IMR-90 (cell line): ENCODE measurements around the gene YAF2. TPM values are rescaled to one million over a fixed set of nuclear protein-coding genes. Genes with fewer than 3 reads are reported as not detected.

Experiments
- ATAC-seq: fragments of 200-7000 bp; cut with Tn5 transposase; 2 replicates; pipeline ENCODE4 v1.9.1; 2020; ENCODE audit warnings: low read depth, mild to moderate bottlenecking, moderate library complexity
- BruUV-seq: library from RNA; stranded (reverse); fragments of 400-500 nt; replicated peaks from 2 replicates; lab custom pipeline; 2021; lab: Mats Ljungman, UMichigan
- CTCF ChIA-PET: fragments of 300-600 bp; formaldehyde crosslinking; extraction: SDS; loops from one replicate; lab custom pipeline; 2021; ENCODE audit warnings: antibody characterized with exemption; lab: Yijun Ruan, JAX
- POLR2A ChIA-PET: fragments of 300-600 bp; sonication (Branson Sonifier 250); formaldehyde crosslinking; loops from one replicate; lab custom pipeline; 2022; ENCODE audit warnings: antibody characterized with exemption; ENCODE audit not compliant: unreplicated experiment; lab: Charles Lee
- DNase-seq: peaks from one replicate; pipeline ENCODE4 v3.0.0; 2013
- H2AFZ ChIP-seq: replicated peaks from 2 replicates; pipeline ENCODE3; 2013; ENCODE audit warnings: low read length, mild to moderate bottlenecking; ENCODE audit not compliant: poor library complexity
- H2AK5ac ChIP-seq: 2 replicates; pipeline ENCODE4 v1.6.1; 2013; ENCODE audit warnings: low read depth, low read length, inconsistent platforms
- H2AK9ac ChIP-seq: replicated peaks from 2 replicates; pipeline ENCODE3; 2013; ENCODE audit warnings: mild to moderate bottlenecking, low read depth, low read length, moderate library complexity; ENCODE audit not compliant: poor library complexity
- H2BK120ac ChIP-seq: 2 replicates; pipeline ENCODE4 v1.6.1; 2013; ENCODE audit warnings: low read depth, low read length, inconsistent platforms
- H2BK15ac ChIP-seq: 3 replicates; pipeline ENCODE4 v1.6.1; 2013; ENCODE audit warnings: low read depth, low read length, inconsistent platforms
- H2BK20ac ChIP-seq: 2 replicates; pipeline ENCODE4 v1.6.1; 2013; ENCODE audit warnings: low read depth, mild to moderate bottlenecking, inconsistent platforms, low read length, moderate library complexity
- H2BK5ac ChIP-seq: 2 replicates; pipeline ENCODE4 v1.6.1; 2013; ENCODE audit warnings: mild to moderate bottlenecking, low read depth, low read length, inconsistent platforms; ENCODE audit not compliant: poor library complexity, severe bottlenecking
- H3K14ac ChIP-seq: replicated peaks from 2 replicates; pipeline ENCODE4 v1.6.1; 2013; ENCODE audit warnings: low read depth, low read length, inconsistent platforms
- H3K18ac ChIP-seq: 2 replicates; pipeline ENCODE4 v1.6.1; 2013; ENCODE audit warnings: low read depth, low read length, control low read depth
- H3K23ac ChIP-seq: 2 replicates; pipeline ENCODE4 v1.6.1; 2013; ENCODE audit warnings: low read depth, low read length, inconsistent platforms
- H3K27ac ChIP-seq: 2 replicates; pipeline ENCODE4 v1.5.1; 2013; ENCODE audit warnings: mild to moderate bottlenecking, control low read depth, low read length; ENCODE audit not compliant: insufficient read depth
- H3K27me3 ChIP-seq: 2 replicates; pipeline ENCODE4 v1.6.1; 2013; ENCODE audit warnings: low read length; ENCODE audit not compliant: control insufficient read depth, insufficient read depth
- H3K36me3 ChIP-seq: 2 replicates; pipeline ENCODE4 v1.6.1; 2013; ENCODE audit warnings: low read length, mixed read lengths; ENCODE audit not compliant: control insufficient read depth, insufficient read depth
- H3K4ac ChIP-seq: 2 replicates; pipeline ENCODE4 v1.6.1; 2013; ENCODE audit warnings: low read depth, low read length, inconsistent platforms
- H3K4me1 ChIP-seq: 2 replicates; pipeline ENCODE4 v1.6.1; 2013; ENCODE audit warnings: low read length, mixed read lengths; ENCODE audit not compliant: control insufficient read depth, insufficient read depth
- H3K4me2 ChIP-seq: 2 replicates; pipeline ENCODE4 v1.6.1; 2013; ENCODE audit warnings: low read depth, mild to moderate bottlenecking, control low read depth, low read length, moderate library complexity
- H3K4me3 ChIP-seq: 2 replicates; pipeline ENCODE4 v1.5.1; 2013; ENCODE audit warnings: low read depth, mild to moderate bottlenecking, control low read depth, low read length, moderate library complexity; ENCODE audit not compliant: insufficient read depth
- H3K56ac ChIP-seq: 2 replicates; pipeline ENCODE4 v1.6.1; 2013; ENCODE audit warnings: low read length, inconsistent platforms; ENCODE audit not compliant: insufficient read depth; ENCODE audit errors: extremely low read depth
- H3K79me1 ChIP-seq, 2 experiments: 2 replicates each; pipeline ENCODE4 v1.6.1; 2013; ENCODE audit warnings: low read length in 2 of 2, inconsistent platforms in 1 of 2, low read depth in 1 of 2
- H3K9ac ChIP-seq: 2 replicates; pipeline ENCODE4 v1.6.1; 2013; ENCODE audit warnings: low read depth, low read length, control low read depth
- H3K9me1 ChIP-seq: 2 replicates; pipeline ENCODE4 v1.6.1; 2013; ENCODE audit warnings: low read length, inconsistent platforms; ENCODE audit not compliant: insufficient read depth
- H3K9me3 ChIP-seq: 2 replicates; pipeline ENCODE4 v1.6.1; 2013; ENCODE audit warnings: low read length; ENCODE audit not compliant: control insufficient read depth, insufficient read depth
- H4K20me1 ChIP-seq: 2 replicates; pipeline ENCODE4 v1.6.1; 2013; ENCODE audit warnings: low read length, inconsistent platforms; ENCODE audit not compliant: insufficient read depth
- H4K5ac ChIP-seq: 2 replicates; pipeline ENCODE4 v1.6.1; 2013; ENCODE audit warnings: mild to moderate bottlenecking, low read depth, low read length, control low read depth
- H4K8ac ChIP-seq, 2 experiments: 2 replicates each; pipeline ENCODE4 v1.6.1; 2013; ENCODE audit warnings: low read depth in 2 of 2, low read length in 2 of 2, control low read depth in 1 of 2, inconsistent platforms in 1 of 2
- H4K91ac ChIP-seq: 2 replicates; pipeline ENCODE4 v1.6.1; 2013; ENCODE audit warnings: low read depth, low read length, inconsistent platforms; ENCODE audit not compliant: insufficient read depth
- MAZ ChIP-seq: IDR thresholded peaks from 2 replicates; pipeline ENCODE4 v1.6.1; 2012; ENCODE audit warnings: low read depth, mild to moderate bottlenecking, low read length, improper control_type of control experiment, moderate library complexity, borderline replicate concordance
- SMC3 ChIP-seq: fragments of 150-350 bp; IDR thresholded peaks from 2 replicates; pipeline ENCODE4 v1.6.1; 2016; ENCODE audit warnings: low read depth, mild to moderate bottlenecking, antibody characterized with exemption, low read length, moderate library complexity
- WGBS, 2 experiments: methylation state at CpG; one replicate each; pipeline versions ENCODE4 v1.1.5 to v1.1.7; 2013; ENCODE audit warnings: missing lambda C conversion rate in 2 of 2; ENCODE audit not compliant: insufficient read length in 1 of 2; ENCODE audit errors: extremely low coverage in 2 of 2; 5-methylcytosine and 5-hydroxymethylcytosine counted together
- dilution Hi-C: fragments of 300-500 bp; cut with HindIII; formaldehyde crosslinking; loops from one replicate; pipeline ENCODE4 v1.14.3; 2018; ENCODE audit warnings: low sequenced_read_pairs; ENCODE audit not compliant: unreplicated experiment
- in situ Hi-C: fragments of 300-500 bp; cut with MboI; formaldehyde crosslinking; loops from 3 replicates; pipeline ENCODE4 v1.14.3; 2019; ENCODE audit warnings: low sequenced_read_pairs, inconsistent platforms, mixed read lengths
- intact Hi-C: fragments of 100-400 bp; cut with micrococcal nuclease; formaldehyde crosslinking; loops from 2 replicates; pipeline ENCODE4 v1.10.0; 2022
- polyA plus RNA-seq, 3 experiments: library from polyadenylated mRNA; depleted of rRNA; stranded (reverse); fragments of >200 nt; gene quantifications; 2 replicates each; pipeline ENCODE4 v1.2.3, GENCODE V29; 2012; ENCODE audit warnings: low replicate concordance in 1 of 3
- total RNA-seq: library from RNA; depleted of rRNA; stranded (reverse); fragments of >200 nt; gene quantifications from 2 replicates; pipeline ENCODE4 v1.2.3, GENCODE V29; 2012
- TF ChIP-seq, protein P1 (sequence below): fragments of 150-350 bp; IDR thresholded peaks from 2 replicates; pipeline ENCODE4 v1.6.1; 2016; ENCODE audit warnings: low read depth, mild to moderate bottlenecking, low read length, moderate library complexity, borderline replicate concordance

The YAF2 gene
- total and polyA plus RNA-seq, 2 of the 4 experiments (the other 2 are of a cell fraction): 7.9 to 14.2 TPM

DNA sequence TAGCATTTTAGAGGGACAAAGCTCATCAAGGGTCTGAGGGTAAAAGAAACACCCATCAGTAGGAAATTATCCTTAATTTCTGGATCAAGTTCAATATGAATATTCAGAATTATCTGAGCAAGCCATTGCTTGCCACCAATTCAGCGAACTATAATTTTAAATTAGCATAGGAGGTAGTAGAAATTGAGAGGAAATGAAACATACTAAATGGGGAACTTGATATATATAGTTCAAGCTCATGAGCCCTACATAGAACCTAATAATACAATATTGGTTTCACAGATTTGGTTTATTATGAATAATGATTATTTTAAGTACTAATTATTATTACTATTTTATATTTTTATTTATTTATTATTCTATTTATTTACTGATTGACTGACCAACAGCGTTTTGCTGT is 51.3 kb downstream of the YAF2 start:
- H2AFZ ChIP-seq: no peak overlapping the region
- ChIA-PET CTCF (no interaction called here), POLR2A (no interaction called here)
- ATAC-seq: no peak
- no peak for DNase-seq
- dilution Hi-C loops (no loop called here), intact Hi-C loops (no loop called here), in situ Hi-C loops (no loop called here)
- H4K91ac ChIP-seq: no peak overlapping the region
- no peaks in the 10 kb centered on the region for H3K9me3 ChIP-seq
- H2BK20ac ChIP-seq: no peak overlapping the region
- no peak overlapping the region for H3K14ac ChIP-seq
- peaks cover 3% of the 10 kb centered on the region; the same call in 1 of the 2 replicates for H3K9me1 ChIP-seq
- peaks cover 2% of the 10 kb centered on the region; the same call in 1 of the 2 replicates for H3K36me3 ChIP-seq
- no peak overlapping the region for H4K8ac ChIP-seq
- no peak overlapping the region for H3K18ac ChIP-seq
- no peak overlapping the region for H4K5ac ChIP-seq
- peaks cover 9 to 23% of the 10 kb centered on the region in 2 experiments; a peak in 3 of 4 replicates for H3K79me1 ChIP-seq
- H3K27ac ChIP-seq: no peak overlapping the region
- H3K27me3 ChIP-seq: no peaks in the 10 kb centered on the region
- no peak overlapping the region for H3K4me3 ChIP-seq
- no peak overlapping the region for H3K23ac ChIP-seq
- no peak overlapping the region for H2BK15ac ChIP-seq
- no CpG with 5 or more reads among the region's 2 CpGs for WGBS, 2 experiments
- no peak overlapping the region for H2BK5ac ChIP-seq
- no peak for TF ChIP-seq MAZ
- TF ChIP-seq, protein P1, sequence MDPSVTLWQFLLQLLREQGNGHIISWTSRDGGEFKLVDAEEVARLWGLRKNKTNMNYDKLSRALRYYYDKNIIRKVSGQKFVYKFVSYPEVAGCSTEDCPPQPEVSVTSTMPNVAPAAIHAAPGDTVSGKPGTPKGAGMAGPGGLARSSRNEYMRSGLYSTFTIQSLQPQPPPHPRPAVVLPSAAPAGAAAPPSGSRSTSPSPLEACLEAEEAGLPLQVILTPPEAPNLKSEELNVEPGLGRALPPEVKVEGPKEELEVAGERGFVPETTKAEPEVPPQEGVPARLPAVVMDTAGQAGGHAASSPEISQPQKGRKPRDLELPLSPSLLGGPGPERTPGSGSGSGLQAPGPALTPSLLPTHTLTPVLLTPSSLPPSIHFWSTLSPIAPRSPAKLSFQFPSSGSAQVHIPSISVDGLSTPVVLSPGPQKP: no peak
- no peak for TF ChIP-seq SMC3
- H3K9ac ChIP-seq: no peak overlapping the region
- H2AK9ac ChIP-seq: no peak overlapping the region
- no peaks in the 10 kb centered on the region for H3K4me1 ChIP-seq
- no peak overlapping the region for H2BK120ac ChIP-seq
- H3K4ac ChIP-seq: no peak overlapping the region
- no peak overlapping the region for H3K4me2 ChIP-seq
- no peaks in the 10 kb centered on the region for H4K20me1 ChIP-seq
- H2AK5ac ChIP-seq: no peak overlapping the region
- no peak overlapping the region for H3K56ac ChIP-seq
- BruUV-seq: no TSS peak
